A549 (cell line): ENCODE results near the gene ASXL3. TPM values are rescaled to one million over a fixed set of nuclear protein-coding genes. Genes with fewer than 3 reads are reported as not detected.

Source experiments
- ATAC-seq, 2 experiments: fragments of 200-7000 bp in 1 of 2; fragments of >200 bp in 1 of 2; cut with Nextera tagmentation in 1 of 2; cut with Tn5 transposase in 1 of 2; 3 replicates each; pipeline versions ENCODE4 v1.8.0 to v1.9.1; 2018 to 2020; ENCODE audit warnings: mild to moderate bottlenecking in 1 of 2, moderate library complexity in 1 of 2
- CTCF ChIA-PET: fragments of 300-600 bp; sonication (Branson Sonifier 250); formaldehyde crosslinking; extraction: SDS; loops from one replicate; lab custom pipeline; 2021; ENCODE audit warnings: antibody characterized with exemption, inconsistent platforms; lab: Yijun Ruan, JAX
- POLR2A ChIA-PET: fragments of 350-600 bp; formaldehyde crosslinking; extraction: SDS; loops from one replicate; lab custom pipeline; 2021; ENCODE audit warnings: antibody characterized with exemption, inconsistent platforms; lab: Yijun Ruan, JAX
- DNase-seq, 2 experiments: peaks; one replicate each; pipeline versions ENCODE4 v3.0.0 to v3.0.0-alpha.2; 2011 to 2016; ENCODE audit warnings: low read depth in 1 of 2, low spot score in 1 of 2
- FAIRE-seq: peaks from 2 replicates; lab custom pipeline; 2011; peaks lifted over from hg19 to GRCh38; lab: Jason Lieb, UNC
- H3K27ac ChIP-seq, 2 experiments: fragments of >200 bp; sonication (Bioruptor Twin); formaldehyde crosslinking; 3 replicates each; pipeline ENCODE4 v1.5.1; 2016 to 2017
- H3K4me1 ChIP-seq: fragments of >200 bp; sonication (Bioruptor Twin); formaldehyde crosslinking; 3 replicates; pipeline ENCODE4 v1.6.1; 2016
- H3K4me2 ChIP-seq: fragments of >200 bp; sonication (Bioruptor Twin); formaldehyde crosslinking; 3 replicates; pipeline ENCODE4 v1.6.1; 2016
- H3K4me3 ChIP-seq: fragments of >200 bp; sonication (Bioruptor Twin); formaldehyde crosslinking; 3 replicates; pipeline ENCODE4 v1.5.1; 2016
- H3K9me3 ChIP-seq: fragments of >200 bp; sonication (Bioruptor Twin); formaldehyde crosslinking; 3 replicates; pipeline ENCODE4 v1.6.1; 2016
- CBX2 ChIP-seq: fragments of 200-600 bp; sonication (generic); IDR thresholded peaks from 2 replicates; pipeline ENCODE4 v1.6.1; 2016; ENCODE audit warnings: low read depth, mild to moderate bottlenecking, borderline replicate concordance
- CBX8 ChIP-seq: fragments of 200-600 bp; sonication (generic); IDR thresholded peaks from 2 replicates; pipeline ENCODE4 v1.6.1; 2016
- CHD2 ChIP-seq: fragments of 150-350 bp; IDR thresholded peaks from 2 replicates; pipeline ENCODE4 v1.6.1; 2014; ENCODE audit warnings: low read length; ENCODE audit not compliant: partially characterized antibody
- EHF ChIP-seq: fragments of 250-450 bp; sonication (Bioruptor Pico); IDR thresholded peaks from 2 replicates; pipeline ENCODE4 v1.5.0; 2020; ENCODE audit warnings: mild to moderate bottlenecking
- EHMT2 ChIP-seq: fragments of 200-600 bp; sonication (generic); IDR thresholded peaks from 2 replicates; pipeline ENCODE4 v1.6.1; 2016; ENCODE audit warnings: antibody characterized with exemption, low read depth, mild to moderate bottlenecking, moderate library complexity
- EP300 ChIP-seq, 2 experiments: fragments of >200 bp; sonication (Bioruptor Twin); formaldehyde crosslinking; IDR thresholded peaks; 2 replicates in 1 of 2; 3 replicates in 1 of 2; pipeline ENCODE4 v1.6.1; 2016 to 2017
- HEYL ChIP-seq: fragments of 250-450 bp; sonication (Bioruptor Pico); IDR thresholded peaks from 2 replicates; pipeline ENCODE4 v1.8.0; 2021; ENCODE audit warnings: mild to moderate bottlenecking, moderate library complexity
- HOXA7 ChIP-seq: fragments of 250-450 bp; sonication (Bioruptor Pico); IDR thresholded peaks from 2 replicates; pipeline ENCODE4 v1.5.0; 2020; ENCODE audit warnings: mild to moderate bottlenecking, moderate library complexity
- HOXB13 ChIP-seq: fragments of 250-450 bp; sonication (Bioruptor Pico); IDR thresholded peaks from 2 replicates; pipeline ENCODE4 v1.5.0; 2020; ENCODE audit warnings: low read depth, mild to moderate bottlenecking, moderate library complexity
- JUN ChIP-seq, 2 experiments: fragments of >200 bp; sonication (Bioruptor Twin); formaldehyde crosslinking; IDR thresholded peaks; 2 replicates in 1 of 2; 3 replicates in 1 of 2; pipeline ENCODE4 v1.6.1; 2016 to 2017
- JUNB ChIP-seq: fragments of >200 bp; sonication (Bioruptor Twin); formaldehyde crosslinking; IDR thresholded peaks from 2 replicates; pipeline ENCODE4 v1.6.1; 2016
- KDM1A ChIP-seq: fragments of 200-600 bp; sonication (generic); IDR thresholded peaks from 2 replicates; pipeline ENCODE4 v1.6.1; 2016; ENCODE audit warnings: low read depth, mild to moderate bottlenecking
- KDM5A ChIP-seq: fragments of 200-600 bp; sonication (generic); IDR thresholded peaks from 2 replicates; pipeline ENCODE4 v1.6.1; 2016; ENCODE audit warnings: antibody characterized with exemption, mild to moderate bottlenecking
- MAFK ChIP-seq: fragments of 450-650 bp; IDR thresholded peaks from 2 replicates; pipeline ENCODE4 v1.6.1; 2014; ENCODE audit not compliant: partially characterized antibody
- NPAS2 ChIP-seq: fragments of 250-450 bp; sonication (Bioruptor Pico); IDR thresholded peaks from 2 replicates; pipeline ENCODE4 v1.8.0; 2022; ENCODE audit warnings: mild to moderate bottlenecking, moderate library complexity, borderline replicate concordance
- PHF8 ChIP-seq: fragments of 200-600 bp; sonication (generic); IDR thresholded peaks from 2 replicates; pipeline ENCODE4 v1.6.1; 2016; ENCODE audit warnings: low read depth, mild to moderate bottlenecking, antibody characterized with exemption, moderate library complexity, borderline replicate concordance
- RCOR1 ChIP-seq: fragments of 150-350 bp; IDR thresholded peaks from 2 replicates; pipeline ENCODE4 v1.6.1; 2014; ENCODE audit warnings: antibody characterized with exemption, low read length, low read depth
- RFX5 ChIP-seq: fragments of 450-650 bp; IDR thresholded peaks from 2 replicates; pipeline ENCODE4 v1.7.1; 2014; ENCODE audit warnings: antibody characterized with exemption, mild to moderate bottlenecking, moderate library complexity
- SREBF2 ChIP-seq: fragments of 450-650 bp; IDR thresholded peaks from 2 replicates; pipeline ENCODE4 v1.6.1; 2014; ENCODE audit warnings: mild to moderate bottlenecking, moderate library complexity
- TFCP2L1 ChIP-seq: fragments of 250-450 bp; sonication (Bioruptor Pico); IDR thresholded peaks from 2 replicates; pipeline ENCODE4 v1.5.0; 2021; ENCODE audit warnings: mild to moderate bottlenecking
- TP53 ChIP-seq: fragments of 250-450 bp; sonication (Bioruptor Pico); IDR thresholded peaks from 2 replicates; pipeline ENCODE4 v1.5.0; 2021; ENCODE audit warnings: mild to moderate bottlenecking, moderate library complexity
- ZC3H11A ChIP-seq: fragments of 450-650 bp; IDR thresholded peaks from 2 replicates; pipeline ENCODE4 v1.6.1; 2014; ENCODE audit warnings: antibody characterized with exemption, mild to moderate bottlenecking
- ZFP36 ChIP-seq: fragments of 450-650 bp; IDR thresholded peaks from 2 replicates; pipeline ENCODE4 v1.6.1; 2014; ENCODE audit warnings: borderline replicate concordance; ENCODE audit not compliant: partially characterized antibody
- WGBS: methylation state at CpG from one replicate; pipeline ENCODE4 v1.1.6; 2017; ENCODE audit errors: missing lambda C conversion rate; 5-methylcytosine and 5-hydroxymethylcytosine counted together
- polyA plus RNA-seq, 4 experiments: library from polyadenylated mRNA; depleted of rRNA in 3 of 4; stranded (reverse); fragments of >200 nt; fragmentation: RNase III in 1 of 4; extraction: RNeasy Plus Mini Kit Qiagen cat#74134 plus additional on column Dnase treatment in 1 of 4; gene quantifications; 2 replicates in 3 of 4; 3 replicates in 1 of 4; pipeline ENCODE4 v1.2.3, GENCODE V29; 2011 to 2017
- TF ChIP-seq, protein P1 (sequence below): IDR thresholded peaks from 2 replicates; pipeline ENCODE4 v1.6.1; 2012; ENCODE audit warnings: low read depth, borderline replicate concordance
- TF ChIP-seq, protein P2 (sequence below): fragments of >200 bp; sonication (Bioruptor Twin); formaldehyde crosslinking; IDR thresholded peaks from 2 replicates; pipeline ENCODE4 v1.6.1; 2016
- TF ChIP-seq, protein P3 (sequence below): fragments of >200 bp; sonication (Bioruptor Twin); formaldehyde crosslinking; IDR thresholded peaks from 3 replicates; pipeline ENCODE4 v1.6.1; 2016
- TF ChIP-seq, protein P4 (sequence below): fragments of 250-450 bp; sonication (Bioruptor Pico); IDR thresholded peaks from 2 replicates; pipeline ENCODE4 v1.5.0; 2020; ENCODE audit warnings: low read depth, mild to moderate bottlenecking, moderate library complexity
- TF ChIP-seq, protein P5 (sequence below): fragments of 150-350 bp; IDR thresholded peaks from 2 replicates; pipeline ENCODE4 v1.6.1; 2014; ENCODE audit warnings: low read depth, mild to moderate bottlenecking, low read length
- TF ChIP-seq, protein P6 (sequence below): fragments of 450-650 bp; IDR thresholded peaks from 2 replicates; pipeline ENCODE4 v1.6.1; 2014; ENCODE audit warnings: antibody characterized with exemption
- TF ChIP-seq, protein P7 (sequence below): IDR thresholded peaks from 2 replicates; pipeline ENCODE4 v1.6.1; 2012

The ASXL3 gene
- polyA plus RNA-seq, 2 of the 4 experiments (the other 2 are of a cell fraction), result not detected

DNA sequence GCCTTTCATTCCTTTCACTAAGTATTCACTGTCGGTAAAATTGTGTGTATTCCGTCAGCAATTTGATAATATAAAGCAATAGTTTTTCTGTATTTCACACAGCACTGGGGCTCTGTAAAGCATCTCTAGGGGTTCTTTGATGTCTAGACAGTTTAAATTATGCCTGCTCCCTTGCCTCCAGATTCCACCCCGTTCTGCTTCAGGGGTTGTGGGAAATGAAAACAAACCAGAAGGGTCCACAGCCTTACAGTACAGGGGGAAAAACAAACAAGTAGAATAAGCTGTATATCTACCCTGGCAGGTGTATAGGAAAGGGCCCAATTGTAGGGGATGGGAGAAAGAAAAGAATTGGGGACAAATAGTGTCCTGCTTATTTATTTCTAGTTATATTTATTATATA is 63.1 kb downstream of the ASXL3 start:
- FAIRE-seq (no peak), ATAC-seq (no peak), DNase-seq (no peak)
- no peak overlapping the region for H3K4me2 ChIP-seq
- ChIA-PET CTCF (no interaction called here), POLR2A (no interaction called here)
- no peaks in the 10 kb centered on the region for H3K4me1 ChIP-seq
- no peak overlapping the region for H3K27ac ChIP-seq
- H3K4me3 ChIP-seq, result no peak overlapping the region
- 37% methylated on average over 3 of the region's 3 CpGs for WGBS
- TF ChIP-seq TFCP2L1 (no peak), RFX5 (no peak), MAFK (no peak)
- TF ChIP-seq, protein P1, sequence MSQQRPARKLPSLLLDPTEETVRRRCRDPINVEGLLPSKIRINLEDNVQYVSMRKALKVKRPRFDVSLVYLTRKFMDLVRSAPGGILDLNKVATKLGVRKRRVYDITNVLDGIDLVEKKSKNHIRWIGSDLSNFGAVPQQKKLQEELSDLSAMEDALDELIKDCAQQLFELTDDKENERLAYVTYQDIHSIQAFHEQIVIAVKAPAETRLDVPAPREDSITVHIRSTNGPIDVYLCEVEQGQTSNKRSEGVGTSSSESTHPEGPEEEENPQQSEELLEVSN, result no peak
- TF ChIP-seq, protein P2, sequence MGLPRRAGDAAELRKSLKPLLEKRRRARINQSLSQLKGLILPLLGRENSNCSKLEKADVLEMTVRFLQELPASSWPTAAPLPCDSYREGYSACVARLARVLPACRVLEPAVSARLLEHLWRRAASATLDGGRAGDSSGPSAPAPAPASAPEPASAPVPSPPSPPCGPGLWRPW, result no peak
- TF ChIP-seq, protein P3, sequence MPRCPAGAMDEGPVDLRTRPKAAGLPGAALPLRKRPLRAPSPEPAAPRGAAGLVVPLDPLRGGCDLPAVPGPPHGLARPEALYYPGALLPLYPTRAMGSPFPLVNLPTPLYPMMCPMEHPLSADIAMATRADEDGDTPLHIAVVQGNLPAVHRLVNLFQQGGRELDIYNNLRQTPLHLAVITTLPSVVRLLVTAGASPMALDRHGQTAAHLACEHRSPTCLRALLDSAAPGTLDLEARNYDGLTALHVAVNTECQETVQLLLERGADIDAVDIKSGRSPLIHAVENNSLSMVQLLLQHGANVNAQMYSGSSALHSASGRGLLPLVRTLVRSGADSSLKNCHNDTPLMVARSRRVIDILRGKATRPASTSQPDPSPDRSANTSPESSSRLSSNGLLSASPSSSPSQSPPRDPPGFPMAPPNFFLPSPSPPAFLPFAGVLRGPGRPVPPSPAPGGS, result no peak
- no peaks in the 10 kb centered on the region for H3K9me3 ChIP-seq

DNA sequence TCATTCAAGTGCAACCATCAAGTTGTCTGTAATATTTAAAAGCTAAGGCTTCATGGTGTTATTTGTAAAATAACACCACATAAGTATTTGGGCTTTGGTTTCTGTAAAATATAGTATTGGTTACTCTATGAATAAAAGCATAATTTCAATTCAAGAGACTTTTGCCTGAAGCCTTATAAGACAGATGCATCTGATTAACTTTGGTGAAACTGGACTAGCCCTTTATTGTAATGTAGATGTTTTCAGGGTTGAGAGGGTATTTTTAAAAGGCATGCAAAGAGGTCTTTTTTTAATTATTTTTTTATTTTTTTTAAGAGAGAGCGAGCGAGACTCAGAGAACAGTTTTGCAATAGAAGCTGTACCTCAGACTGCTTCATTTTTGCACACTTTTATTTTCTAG is 66.5 kb downstream of the ASXL3 start:
- no peak for TF ChIP-seq HEYL
- TF ChIP-seq, protein P2, result no peak
- TF ChIP-seq CBX2, result no peak
- no peak for TF ChIP-seq EHF
- no peak for TF ChIP-seq EHMT2
- TF ChIP-seq, protein P4, sequence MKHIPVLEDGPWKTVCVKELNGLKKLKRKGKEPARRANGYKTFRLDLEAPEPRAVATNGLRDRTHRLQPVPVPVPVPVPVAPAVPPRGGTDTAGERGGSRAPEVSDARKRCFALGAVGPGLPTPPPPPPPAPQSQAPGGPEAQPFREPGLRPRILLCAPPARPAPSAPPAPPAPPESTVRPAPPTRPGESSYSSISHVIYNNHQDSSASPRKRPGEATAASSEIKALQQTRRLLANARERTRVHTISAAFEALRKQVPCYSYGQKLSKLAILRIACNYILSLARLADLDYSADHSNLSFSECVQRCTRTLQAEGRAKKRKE (CRISPR knock-in tag), result no peak
- TF ChIP-seq CHD2, result no peak
- TF ChIP-seq PHF8, result no peak
- TF ChIP-seq KDM1A, result no peak
- TF ChIP-seq, protein P1, result no peak
- TF ChIP-seq JUN (IDR thresholded peaks at IDR 0.05), result no peak
- H3K9me3 ChIP-seq, result no peaks in the 10 kb centered on the region
- WGBS, result 0% methylated on average over 2 of the region's 2 CpGs
- ChIA-PET CTCF (no interaction called here), POLR2A (no interaction called here)
- FAIRE-seq, result no peak
- no peak for DNase-seq
- no peak overlapping the region for H3K27ac ChIP-seq
- no peak for ATAC-seq
- no peak overlapping the region for H3K4me2 ChIP-seq
- no peak overlapping the region for H3K4me3 ChIP-seq
- no peaks in the 10 kb centered on the region for H3K4me1 ChIP-seq

DNA sequence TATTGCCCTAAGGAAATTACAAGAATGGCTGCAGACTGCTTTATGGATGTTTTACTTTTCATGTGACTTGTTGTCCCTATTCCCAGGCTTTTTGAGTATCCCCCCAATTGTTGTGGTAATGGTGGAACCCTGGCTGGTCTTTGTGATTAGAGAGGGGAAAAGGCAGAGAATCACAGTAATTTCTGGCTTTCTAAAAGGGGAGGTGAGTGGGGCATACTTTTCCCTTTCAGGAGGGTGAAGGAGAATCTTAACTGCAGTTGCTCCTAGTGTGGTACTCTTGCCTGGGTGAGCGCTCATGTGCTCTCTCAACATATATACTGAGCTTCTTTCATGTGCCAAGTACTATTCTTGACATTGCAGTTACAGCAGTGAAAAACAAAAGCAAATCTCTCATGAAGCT is 69.3 kb downstream of the ASXL3 start:
- no peak for FAIRE-seq
- 0% methylated on average over 1 of the region's 1 CpG for WGBS
- TF ChIP-seq TP53 (CRISPR knock-in tag) (no peak), SREBF2 (no peak), HOXB13 (CRISPR knock-in tag) (no peak), ZC3H11A (no peak), KDM5A (no peak), NPAS2 (CRISPR knock-in tag) (no peak), HOXA7 (CRISPR knock-in tag) (no peak), ZFP36 (no peak), RCOR1 (no peak), JUNB (no peak), EP300 (IDR thresholded peaks at IDR 0.05) (no peak), CBX8 (no peak)
- TF ChIP-seq, protein P5, sequence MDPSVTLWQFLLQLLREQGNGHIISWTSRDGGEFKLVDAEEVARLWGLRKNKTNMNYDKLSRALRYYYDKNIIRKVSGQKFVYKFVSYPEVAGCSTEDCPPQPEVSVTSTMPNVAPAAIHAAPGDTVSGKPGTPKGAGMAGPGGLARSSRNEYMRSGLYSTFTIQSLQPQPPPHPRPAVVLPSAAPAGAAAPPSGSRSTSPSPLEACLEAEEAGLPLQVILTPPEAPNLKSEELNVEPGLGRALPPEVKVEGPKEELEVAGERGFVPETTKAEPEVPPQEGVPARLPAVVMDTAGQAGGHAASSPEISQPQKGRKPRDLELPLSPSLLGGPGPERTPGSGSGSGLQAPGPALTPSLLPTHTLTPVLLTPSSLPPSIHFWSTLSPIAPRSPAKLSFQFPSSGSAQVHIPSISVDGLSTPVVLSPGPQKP, result no peak
- TF ChIP-seq, protein P2, result no peak
- TF ChIP-seq, protein P6, sequence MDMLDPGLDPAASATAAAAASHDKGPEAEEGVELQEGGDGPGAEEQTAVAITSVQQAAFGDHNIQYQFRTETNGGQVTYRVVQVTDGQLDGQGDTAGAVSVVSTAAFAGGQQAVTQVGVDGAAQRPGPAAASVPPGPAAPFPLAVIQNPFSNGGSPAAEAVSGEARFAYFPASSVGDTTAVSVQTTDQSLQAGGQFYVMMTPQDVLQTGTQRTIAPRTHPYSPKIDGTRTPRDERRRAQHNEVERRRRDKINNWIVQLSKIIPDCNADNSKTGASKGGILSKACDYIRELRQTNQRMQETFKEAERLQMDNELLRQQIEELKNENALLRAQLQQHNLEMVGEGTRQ, result no peak
- TF ChIP-seq, protein P7, sequence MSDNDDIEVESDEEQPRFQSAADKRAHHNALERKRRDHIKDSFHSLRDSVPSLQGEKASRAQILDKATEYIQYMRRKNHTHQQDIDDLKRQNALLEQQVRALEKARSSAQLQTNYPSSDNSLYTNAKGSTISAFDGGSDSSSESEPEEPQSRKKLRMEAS, result no peak

More for the DNA sequence above, 69.3 kb downstream of the ASXL3 start:
- ChIA-PET CTCF (no interaction called here), POLR2A (no interaction called here)
- no peak for DNase-seq
- no peak overlapping the region for H3K4me3 ChIP-seq
- H3K9me3 ChIP-seq, result no peaks in the 10 kb centered on the region
- no peak overlapping the region for H3K4me2 ChIP-seq
- no peaks in the 10 kb centered on the region for H3K4me1 ChIP-seq
- H3K27ac ChIP-seq, result no peak overlapping the region
- no peak for ATAC-seq
